Measurements from ENCODE around the gene CSNK1G1. TPM values are rescaled to one million over a fixed set of nuclear protein-coding genes. Genes with fewer than 3 reads are reported as not detected.

Gene CSNK1G1
- total RNA-seq, 1 experiment from 2014 or later: 11.5 TPM

DNA sequence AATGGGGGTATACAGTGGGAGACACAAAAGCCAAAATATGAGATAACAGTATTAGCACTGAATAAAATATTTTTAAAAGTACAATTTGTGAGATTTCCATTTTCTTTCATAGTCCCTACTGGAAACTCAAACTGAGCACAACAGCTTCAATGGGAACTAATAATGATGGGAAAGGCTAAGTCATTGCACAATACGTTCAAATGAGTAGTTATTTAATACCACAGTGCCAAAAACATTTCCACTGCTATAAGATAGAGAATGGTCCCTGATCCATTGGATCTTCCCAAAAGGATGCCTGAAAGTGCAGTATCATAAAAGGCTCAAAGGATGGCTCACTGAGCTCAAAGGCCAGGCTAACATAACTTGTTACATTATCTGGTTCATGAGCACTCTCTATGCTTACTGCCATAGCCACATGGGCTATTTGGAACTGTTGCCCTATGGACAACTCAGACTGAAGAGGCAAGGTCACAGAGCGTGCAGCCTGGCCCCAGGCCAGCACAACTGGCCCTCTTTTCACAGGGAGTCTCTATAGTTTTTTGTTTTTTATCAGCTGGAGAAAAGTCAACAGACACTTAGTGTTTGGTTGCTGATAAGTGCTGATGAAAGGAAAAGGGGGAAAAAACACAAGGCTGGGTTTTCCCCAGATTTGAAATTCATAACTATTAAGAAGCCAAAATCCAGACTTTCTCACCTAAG, 139.1 kb downstream of the CSNK1G1 start:
- POLR2A ChIA-PET: no interaction called here

DNA sequence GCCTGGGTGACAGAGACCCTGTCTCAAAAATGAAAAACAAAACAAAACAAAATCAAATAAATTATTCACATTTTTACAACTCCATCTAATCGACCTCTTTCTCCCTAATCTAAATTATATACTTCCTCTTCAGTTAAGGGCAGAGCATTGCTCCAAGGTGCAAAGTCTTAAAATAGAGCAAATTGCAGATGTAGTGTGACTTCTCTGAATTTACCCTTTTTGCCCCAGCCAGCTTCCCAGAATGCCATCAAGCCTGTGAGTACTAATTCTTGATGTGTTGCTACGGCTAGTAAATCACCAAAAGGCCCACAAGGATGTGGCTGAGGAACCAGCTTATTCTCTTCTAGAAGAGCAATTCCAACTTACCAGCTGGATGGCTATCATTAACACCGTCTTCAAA, 139.8 kb downstream of the CSNK1G1 start:
- H3K36me3 ChIP-seq (ENCODE audit: control insufficient read depth, insufficient read depth, low read length): no peaks in the 10 kb centered on the region
- TF ChIP-seq, protein P1, sequence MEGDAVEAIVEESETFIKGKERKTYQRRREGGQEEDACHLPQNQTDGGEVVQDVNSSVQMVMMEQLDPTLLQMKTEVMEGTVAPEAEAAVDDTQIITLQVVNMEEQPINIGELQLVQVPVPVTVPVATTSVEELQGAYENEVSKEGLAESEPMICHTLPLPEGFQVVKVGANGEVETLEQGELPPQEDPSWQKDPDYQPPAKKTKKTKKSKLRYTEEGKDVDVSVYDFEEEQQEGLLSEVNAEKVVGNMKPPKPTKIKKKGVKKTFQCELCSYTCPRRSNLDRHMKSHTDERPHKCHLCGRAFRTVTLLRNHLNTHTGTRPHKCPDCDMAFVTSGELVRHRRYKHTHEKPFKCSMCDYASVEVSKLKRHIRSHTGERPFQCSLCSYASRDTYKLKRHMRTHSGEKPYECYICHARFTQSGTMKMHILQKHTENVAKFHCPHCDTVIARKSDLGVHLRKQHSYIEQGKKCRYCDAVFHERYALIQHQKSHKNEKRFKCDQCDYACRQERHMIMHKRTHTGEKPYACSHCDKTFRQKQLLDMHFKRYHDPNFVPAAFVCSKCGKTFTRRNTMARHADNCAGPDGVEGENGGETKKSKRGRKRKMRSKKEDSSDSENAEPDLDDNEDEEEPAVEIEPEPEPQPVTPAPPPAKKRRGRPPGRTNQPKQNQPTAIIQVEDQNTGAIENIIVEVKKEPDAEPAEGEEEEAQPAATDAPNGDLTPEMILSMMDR (IDR thresholded peaks at IDR 0.05; ENCODE audit: insufficient read depth in 1 of 2, low read depth in 1 of 2, low read length in 1 of 2, severe bottlenecking in 1 of 2, unreplicated experiment in 1 of 2): no peak
- Mint-ChIP-seq H3K4me3 (ENCODE audit: unreplicated experiment) (no peak overlapping the region), H3K4me1 (ENCODE audit: low read depth, unreplicated experiment) (peaks cover 5% of the 10 kb centered on the region), H3K27me3 (ENCODE audit: insufficient read depth, unreplicated experiment) (no peaks in the 10 kb centered on the region), H3K27ac (ENCODE audit: unreplicated experiment) (no peak overlapping the region), H3K9me3 (ENCODE audit: unreplicated experiment) (no peaks in the 10 kb centered on the region), H3K36me3 (ENCODE audit: insufficient read depth, unreplicated experiment) (no peaks in the 10 kb centered on the region)
- no TSS peak for BruUV-seq (replicated peaks)
- no peaks in the 10 kb centered on the region for H3K9me3 ChIP-seq
- ChIA-PET CTCF (interaction anchor here (1.0 kb wide), 1 partner anchor 22 kb away, joined by 3 read pairs; no protein-coding TSS in a partner anchor), POLR2A (no interaction called here)
- no peak overlapping the region for H3K4me3 ChIP-seq (ENCODE audit: low read depth, low read length)
- H3K27me3 ChIP-seq (replicated peaks; ENCODE audit: control insufficient read depth, insufficient read depth, low read length): no peaks in the 10 kb centered on the region
- intact Hi-C loops (cut with micrococcal nuclease; ENCODE audit: unreplicated experiment): no loop called here
- peaks cover 14% of the 10 kb centered on the region for H3K4me1 ChIP-seq
- DNase-seq: no peak

More for the DNA sequence above, 139.1 kb downstream of the CSNK1G1 start:
- Mint-ChIP-seq H3K4me1 (ENCODE audit: low read depth, unreplicated experiment) (peaks cover 5% of the 10 kb centered on the region), H3K9me3 (ENCODE audit: unreplicated experiment) (no peaks in the 10 kb centered on the region), H3K4me3 (ENCODE audit: unreplicated experiment) (no peak overlapping the region), H3K27ac (ENCODE audit: unreplicated experiment) (no peak overlapping the region), H3K36me3 (ENCODE audit: insufficient read depth, unreplicated experiment) (no peaks in the 10 kb centered on the region), H3K27me3 (ENCODE audit: insufficient read depth, unreplicated experiment) (no peaks in the 10 kb centered on the region)
- CTCF ChIA-PET: interaction anchor here (0.6 to 1.0 kb wide), 2 partner anchors 23 to 607 kb away, joined by 3 read pairs; no protein-coding TSS in a partner anchor
- DNase-seq: peak; percentile 32 to 49
- intact Hi-C loops (cut with micrococcal nuclease; ENCODE audit: unreplicated experiment): no loop called here
- no peaks in the 10 kb centered on the region for H3K36me3 ChIP-seq (ENCODE audit: control insufficient read depth, insufficient read depth, low read length)
- BruUV-seq (replicated peaks): no TSS peak
- no peaks in the 10 kb centered on the region for H3K9me3 ChIP-seq
- TF ChIP-seq, protein P1 (IDR thresholded peaks at IDR 0.05; ENCODE audit: insufficient read depth in 1 of 2, low read depth in 1 of 2, low read length in 1 of 2, severe bottlenecking in 1 of 2, unreplicated experiment in 1 of 2): no peak
- H3K4me3 ChIP-seq (ENCODE audit: low read depth, low read length): no peak overlapping the region
- peaks cover 14% of the 10 kb centered on the region for H3K4me1 ChIP-seq
- no peaks in the 10 kb centered on the region for H3K27me3 ChIP-seq (replicated peaks; ENCODE audit: control insufficient read depth, insufficient read depth, low read length)

DNA sequence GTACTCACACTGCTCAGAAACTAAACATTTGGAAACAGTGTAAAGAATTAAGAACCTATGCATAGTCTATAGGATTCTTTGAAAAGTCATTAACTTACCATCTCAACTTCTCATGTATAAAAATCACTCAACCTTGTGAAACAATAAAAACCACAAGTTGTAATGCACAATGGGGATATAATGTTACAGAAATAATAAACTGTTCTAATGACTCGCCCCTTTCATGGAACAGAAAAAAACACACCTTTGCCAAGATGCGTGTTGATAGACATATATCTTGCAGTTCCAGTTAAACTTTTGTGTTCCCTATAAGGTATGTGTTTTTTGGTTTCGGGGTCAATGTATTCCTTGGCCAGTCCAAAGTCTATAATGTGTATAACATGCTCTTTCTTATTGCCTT, 142.3 kb downstream of the CSNK1G1 start:
- H3K36me3 ChIP-seq (ENCODE audit: control insufficient read depth, insufficient read depth, low read length): no peaks in the 10 kb centered on the region
- H3K9me3 ChIP-seq: no peaks in the 10 kb centered on the region
- BruUV-seq (replicated peaks): no TSS peak
- H3K36me3 Mint-ChIP-seq (ENCODE audit: insufficient read depth, unreplicated experiment): no peaks in the 10 kb centered on the region
- no peak for DNase-seq
- no peaks in the 10 kb centered on the region for H3K27me3 Mint-ChIP-seq (ENCODE audit: insufficient read depth, unreplicated experiment)
- peaks cover 14% of the 10 kb centered on the region for H3K4me1 ChIP-seq
- H3K4me3 ChIP-seq (ENCODE audit: low read depth, low read length): no peak overlapping the region
- no peak overlapping the region for H3K27ac Mint-ChIP-seq (ENCODE audit: unreplicated experiment)
- TF ChIP-seq, protein P1 (IDR thresholded peaks at IDR 0.05; ENCODE audit: insufficient read depth in 1 of 2, low read depth in 1 of 2, low read length in 1 of 2, severe bottlenecking in 1 of 2, unreplicated experiment in 1 of 2): no peak
- peaks cover 5% of the 10 kb centered on the region for H3K4me1 Mint-ChIP-seq (ENCODE audit: low read depth, unreplicated experiment)
- CTCF ChIA-PET: no interaction called here
- POLR2A ChIA-PET: no interaction called here
- H3K27me3 ChIP-seq (replicated peaks; ENCODE audit: control insufficient read depth, insufficient read depth, low read length): no peaks in the 10 kb centered on the region
- no peaks in the 10 kb centered on the region for H3K9me3 Mint-ChIP-seq (ENCODE audit: unreplicated experiment)
- intact Hi-C loops (cut with micrococcal nuclease; ENCODE audit: unreplicated experiment): loop anchor here (5.0 kb wide), 1 partner anchor 469 kb away; no protein-coding TSS in a partner anchor
- no peak overlapping the region for H3K4me3 Mint-ChIP-seq (ENCODE audit: unreplicated experiment)
